Vagina (tissue), 2 donors: ENCODE data around the gene MCF2L.

Experiments used
- CTCF ChIP-seq, 3 experiments: fragments of 450-650 bp in 2 of 3; fragments of 200-600 bp in 1 of 3; sonication (generic) in 1 of 3; IDR thresholded peaks; one replicate each; pipeline ENCODE4 v1.5.1; 2017 to 2019; ENCODE audit warnings: antibody characterized with exemption in 3 of 3, mild to moderate bottlenecking in 2 of 3, moderate library complexity in 2 of 3
- POLR2AphosphoS5 ChIP-seq, 2 donors: sonication (generic); formaldehyde crosslinking; IDR thresholded peaks; one replicate each; pipeline ENCODE4 v1.9.0; 2017; ENCODE audit warnings: antibody characterized with exemption in 2 of 2, mild to moderate bottlenecking in 2 of 2, low read depth in 1 of 2; ENCODE audit not compliant: insufficient read depth in 1 of 2

GRCh38 chr13:112983042-112983305 is 14.0 kb downstream of the MCF2L start:
- TF ChIP-seq POLR2AphosphoS5 (IDR thresholded peaks at IDR 0.05; ENCODE audit: insufficient read depth in 1 of 2, low read depth in 1 of 2) (no peak), CTCF (IDR thresholded peaks at IDR 0.05) (no peak)
